GM13976 (cell line): ENCODE data around the gene TNIP1.
A peak's percentile ranks its signal among the peaks of the same experiment; 100 is the strongest.

Experiments used
- DNase-seq: peaks from one replicate; pipeline ENCODE4 v3.0.0; 2012; ENCODE audit warnings: low spot score
- in situ Hi-C: fragments of 300-500 bp; cut with MboI; formaldehyde crosslinking; loops from one replicate; pipeline ENCODE4 v1.12.0; 2022; ENCODE audit warnings: low sequenced_read_pairs, mixed read lengths, inconsistent platforms; ENCODE audit not compliant: unreplicated experiment
- TF ChIP-seq, protein P1 (sequence below): IDR thresholded peaks from 2 replicates; pipeline ENCODE4 v1.5.1; 2012; ENCODE audit warnings: borderline replicate concordance, mild to moderate bottlenecking; ENCODE audit not compliant: insufficient read depth; ENCODE audit errors: extremely low read depth, missing control alignments, control extremely low read depth

The TNIP1 gene

DNA sequence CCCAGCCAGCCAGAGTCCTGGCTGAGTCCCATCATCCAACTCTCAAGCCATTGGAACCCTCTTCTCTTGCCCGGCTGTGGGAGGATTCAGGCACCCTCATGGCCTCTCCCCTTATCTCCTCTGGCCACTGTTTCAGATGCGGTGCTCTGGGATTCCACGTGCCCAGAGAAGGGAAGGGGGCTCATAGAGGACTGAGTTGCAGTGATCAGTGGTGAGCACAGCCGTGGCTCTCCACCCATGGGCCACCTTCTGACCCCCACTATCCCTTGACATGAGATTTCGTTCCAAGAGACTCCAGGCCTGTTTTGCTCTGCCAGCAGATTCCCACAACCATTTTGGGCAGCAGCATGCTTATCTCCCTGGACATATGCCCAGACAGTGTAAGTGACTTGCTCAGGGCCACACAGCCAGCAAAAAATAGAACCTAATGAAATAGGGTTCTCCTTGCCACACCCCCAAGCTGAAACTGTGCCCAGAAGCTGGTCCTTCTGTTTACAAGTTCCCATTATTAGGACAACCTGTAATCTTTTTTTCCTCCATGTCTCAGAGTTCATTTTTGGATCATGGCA lies 57.7 kb downstream of the TNIP1 start:
- no peak for DNase-seq
- TF ChIP-seq, protein P1, sequence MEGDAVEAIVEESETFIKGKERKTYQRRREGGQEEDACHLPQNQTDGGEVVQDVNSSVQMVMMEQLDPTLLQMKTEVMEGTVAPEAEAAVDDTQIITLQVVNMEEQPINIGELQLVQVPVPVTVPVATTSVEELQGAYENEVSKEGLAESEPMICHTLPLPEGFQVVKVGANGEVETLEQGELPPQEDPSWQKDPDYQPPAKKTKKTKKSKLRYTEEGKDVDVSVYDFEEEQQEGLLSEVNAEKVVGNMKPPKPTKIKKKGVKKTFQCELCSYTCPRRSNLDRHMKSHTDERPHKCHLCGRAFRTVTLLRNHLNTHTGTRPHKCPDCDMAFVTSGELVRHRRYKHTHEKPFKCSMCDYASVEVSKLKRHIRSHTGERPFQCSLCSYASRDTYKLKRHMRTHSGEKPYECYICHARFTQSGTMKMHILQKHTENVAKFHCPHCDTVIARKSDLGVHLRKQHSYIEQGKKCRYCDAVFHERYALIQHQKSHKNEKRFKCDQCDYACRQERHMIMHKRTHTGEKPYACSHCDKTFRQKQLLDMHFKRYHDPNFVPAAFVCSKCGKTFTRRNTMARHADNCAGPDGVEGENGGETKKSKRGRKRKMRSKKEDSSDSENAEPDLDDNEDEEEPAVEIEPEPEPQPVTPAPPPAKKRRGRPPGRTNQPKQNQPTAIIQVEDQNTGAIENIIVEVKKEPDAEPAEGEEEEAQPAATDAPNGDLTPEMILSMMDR: no peak
- in situ Hi-C loops: no loop called here

DNA sequence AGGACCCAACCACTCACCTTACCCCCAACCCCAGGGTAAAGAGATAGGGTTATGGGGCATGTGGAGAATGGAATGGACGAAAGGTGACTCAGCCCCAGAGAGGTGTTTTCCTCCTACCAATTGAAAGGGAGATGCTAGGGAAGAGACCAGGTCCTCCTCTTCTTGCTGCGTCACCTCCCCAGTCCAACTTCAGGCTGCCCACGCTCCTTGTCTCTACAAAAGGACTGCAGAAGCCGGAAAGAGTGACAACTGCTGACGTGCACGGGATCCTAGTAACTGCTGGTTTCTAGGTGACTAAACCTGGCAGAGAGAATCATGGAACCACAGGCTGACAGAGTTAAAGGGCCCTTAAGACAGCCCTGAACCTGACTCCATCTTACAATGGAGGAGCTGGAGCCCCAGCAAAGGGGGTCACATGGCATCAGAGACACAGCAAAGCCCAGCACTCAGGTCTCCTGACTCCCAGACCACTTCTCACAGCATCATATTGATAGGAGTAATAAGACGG lies 58.3 kb downstream of the TNIP1 start:
- TF ChIP-seq, protein P1: no peak
- DNase-seq: no peak
- in situ Hi-C loops: no loop called here

DNA sequence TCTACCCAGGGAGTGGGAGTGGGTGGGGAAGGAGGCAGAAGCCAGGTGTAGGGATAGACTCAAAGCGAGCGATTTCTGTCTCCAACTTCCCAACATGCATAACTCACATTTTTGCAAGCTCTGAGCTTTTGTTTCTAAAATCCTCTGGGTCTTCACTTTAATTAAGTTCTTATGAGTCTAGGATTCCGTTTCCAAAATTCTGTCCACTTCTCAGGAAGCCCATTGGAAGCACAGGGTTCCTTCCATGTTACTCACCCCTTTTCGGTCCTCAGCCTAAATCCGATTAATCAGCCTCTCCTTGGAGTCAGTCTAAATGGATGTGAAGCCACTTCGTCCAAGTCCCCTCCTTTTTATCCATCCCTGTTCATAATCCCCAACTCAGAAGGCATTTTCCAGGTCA lies 59.1 kb downstream of the TNIP1 start:
- DNase-seq: no peak
- TF ChIP-seq, protein P1: no peak
- in situ Hi-C loops: no loop called here

DNA sequence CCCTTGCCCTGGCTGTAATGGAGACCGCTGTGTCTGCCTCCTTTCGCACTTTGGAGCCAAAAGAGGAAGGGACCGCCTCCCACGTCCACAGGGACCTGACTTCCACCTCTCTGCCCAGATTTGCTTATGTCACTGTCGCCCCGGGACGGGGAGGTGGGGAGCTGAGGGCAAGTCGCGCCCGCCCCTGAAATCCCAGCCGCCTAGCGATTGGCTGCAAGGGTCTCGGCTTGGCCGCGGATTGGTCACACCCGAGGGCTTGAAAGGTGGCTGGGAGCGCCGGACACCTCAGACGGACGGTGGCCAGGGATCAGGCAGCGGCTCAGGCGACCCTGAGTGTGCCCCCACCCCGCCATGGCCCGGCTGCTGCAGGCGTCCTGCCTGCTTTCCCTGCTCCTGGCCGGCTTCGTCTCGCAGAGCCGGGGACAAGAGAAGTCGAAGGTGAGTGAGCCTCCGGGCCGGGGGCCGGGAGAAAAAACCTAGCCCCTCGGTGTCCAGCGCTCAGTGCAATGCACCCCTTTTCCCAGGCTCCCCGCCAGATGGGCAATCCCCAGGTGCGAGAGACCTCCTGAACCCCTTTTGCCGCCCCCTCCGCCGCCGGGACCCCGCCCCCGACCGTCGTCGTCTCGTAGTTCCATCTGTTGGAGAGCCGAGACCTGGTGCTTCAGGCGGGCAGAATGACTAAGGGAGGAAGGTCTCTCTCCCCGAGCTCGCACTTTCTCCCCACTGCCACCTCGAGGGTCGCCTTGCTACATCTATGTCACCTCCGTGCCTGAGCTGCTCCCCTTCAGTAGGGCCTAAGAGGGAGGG lies 60.3 kb downstream of the TNIP1 start, which contains the start of gene GPX3:
TSS of gene GPX3 (plus strand) at position 288 of the 807 bp plus-strand sequence. CDS start at position 352, 64 bp downstream.
- in situ Hi-C loops: no loop called here
- TF ChIP-seq, protein P1: no peak
- DNase-seq: peak; percentile 77

DNA sequence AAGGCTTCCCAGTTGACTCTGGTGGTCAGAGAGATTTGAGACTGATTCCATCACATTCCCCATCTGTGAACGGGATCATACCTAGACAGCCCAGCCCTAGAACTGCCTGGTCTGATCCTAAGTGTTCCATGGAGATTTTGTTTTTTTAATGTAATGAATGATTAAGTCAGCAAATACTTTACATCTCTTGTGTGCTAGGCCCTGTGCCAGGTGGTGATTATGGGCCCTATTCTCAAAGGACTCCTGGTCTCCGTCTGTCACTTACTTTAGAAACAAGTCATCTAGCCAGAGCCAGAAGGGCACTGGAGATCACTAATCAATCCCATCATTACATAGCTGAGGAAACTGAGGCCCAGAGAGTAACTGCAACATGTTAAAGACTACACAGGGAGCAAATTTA lies 61.5 kb downstream of the TNIP1 start:
- in situ Hi-C loops: no loop called here
- TF ChIP-seq, protein P1: no peak
- no peak for DNase-seq

DNA sequence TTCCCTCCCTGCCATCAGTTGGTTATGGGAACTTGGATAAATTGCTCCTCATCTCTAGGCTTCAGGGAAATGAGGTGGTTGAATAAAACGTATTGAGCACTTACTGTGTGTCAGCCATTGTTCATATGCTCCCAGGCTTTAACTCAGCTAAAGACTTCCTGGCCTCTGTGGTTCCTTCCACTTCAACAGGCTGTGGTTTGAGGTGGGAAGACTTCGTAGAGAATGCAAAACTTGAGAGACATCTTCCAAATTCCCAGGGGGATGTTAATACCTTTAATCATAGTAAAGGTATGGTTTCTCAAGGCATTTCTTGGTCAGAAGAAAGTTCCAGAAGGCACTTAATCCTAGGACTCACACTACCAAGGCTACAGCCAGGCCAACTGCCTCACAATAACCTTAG lies 62.0 kb downstream of the TNIP1 start:
- in situ Hi-C loops: no loop called here
- TF ChIP-seq, protein P1: no peak
- DNase-seq: no peak
